A673 (cell line): Measurements from ENCODE around the gene GATAD2A. TPM values are rescaled to one million over a fixed set of nuclear protein-coding genes. Genes with fewer than 3 reads are reported as not detected.

ENCODE experiments used
- BruUV-seq: library from RNA; stranded (reverse); fragments of 400-500 nt; replicated peaks from 2 replicates; lab custom pipeline; 2021; lab: Mats Ljungman, UMichigan
- CTCF ChIA-PET: fragments of 300-600 bp; sonication (Branson Sonifier 250); formaldehyde crosslinking; loops from one replicate; lab custom pipeline; 2022; ENCODE audit warnings: antibody characterized with exemption; lab: Charles Lee
- POLR2A ChIA-PET: fragments of 300-600 bp; sonication (Branson Sonifier 250); formaldehyde crosslinking; loops from one replicate; lab custom pipeline; 2022; ENCODE audit warnings: antibody characterized with exemption; ENCODE audit not compliant: low non-redundant PET; lab: Charles Lee
- DNase-seq: peaks from one replicate; pipeline ENCODE4 v3.0.0-alpha.2; 2015; ENCODE audit warnings: low spot score
- H3K27ac ChIP-seq: fragments of 200-600 bp; sonication (generic); 2 replicates; pipeline ENCODE4 v1.5.1; 2016; ENCODE audit warnings: mixed run types, low read depth, mild to moderate bottlenecking, mixed read lengths, antibody characterized with exemption, low read length; ENCODE audit not compliant: poor library complexity, severe bottlenecking
- H3K27me3 ChIP-seq: fragments of 200-600 bp; sonication (generic); replicated peaks from 2 replicates; pipeline ENCODE4 v1.6.1; 2017; ENCODE audit warnings: mixed run types, low read depth, mild to moderate bottlenecking, mixed read lengths, antibody characterized with exemption, low read length; ENCODE audit not compliant: insufficient read depth, poor library complexity
- H3K36me3 ChIP-seq: fragments of 200-600 bp; sonication (generic); 2 replicates; pipeline ENCODE4 v1.6.1; 2016; ENCODE audit warnings: mixed run types, mild to moderate bottlenecking, mixed read lengths, antibody characterized with exemption, low read length; ENCODE audit not compliant: insufficient read depth, poor library complexity, severe bottlenecking
- H3K4me1 ChIP-seq: fragments of 200-600 bp; sonication (generic); 2 replicates; pipeline ENCODE4 v1.6.1; 2017; ENCODE audit warnings: mixed run types, mild to moderate bottlenecking, mixed read lengths, antibody characterized with exemption, low read length; ENCODE audit not compliant: insufficient read depth, poor library complexity, severe bottlenecking
- H3K4me3 ChIP-seq: fragments of 200-600 bp; sonication (generic); 2 replicates; pipeline ENCODE4 v1.5.1; 2016; ENCODE audit warnings: low read depth, mixed run types, mild to moderate bottlenecking, mixed read lengths, low read length; ENCODE audit not compliant: poor library complexity, severe bottlenecking
- H3K9me3 ChIP-seq: fragments of 200-600 bp; sonication (generic); 2 replicates; pipeline ENCODE4 v1.6.1; 2016; ENCODE audit warnings: mixed run types, low read depth, mild to moderate bottlenecking, mixed read lengths, antibody characterized with exemption, low read length; ENCODE audit not compliant: poor library complexity, severe bottlenecking
- CTCF ChIP-seq: fragments of 300-800, 200-600 bp; sonication (generic); conservative IDR thresholded peaks from 2 replicates; pipeline ENCODE4 v1.5.1; 2017; ENCODE audit warnings: low read depth, mild to moderate bottlenecking, antibody characterized with exemption, low read length, moderate library complexity, mixed read lengths
- EZH2 ChIP-seq: fragments of 200-600 bp; sonication (generic); IDR thresholded peaks from 2 replicates; pipeline ENCODE4 v1.6.1; 2017; ENCODE audit warnings: borderline replicate concordance, low read depth, mild to moderate bottlenecking, mixed read lengths, antibody characterized with exemption, low read length; ENCODE audit not compliant: poor library complexity, severe bottlenecking
- intact Hi-C: fragments of 100-400 bp; cut with micrococcal nuclease; formaldehyde crosslinking; loops from one replicate; pipeline ENCODE4 v1.10.0; 2022; ENCODE audit not compliant: unreplicated experiment
- total RNA-seq: library from RNA; stranded (reverse); gene quantifications from 2 replicates; pipeline ENCODE4 v1.2.3, GENCODE V29; 2021

The GATAD2A gene
- total RNA-seq, 1 experiment from 2014 or later = 218 TPM

DNA sequence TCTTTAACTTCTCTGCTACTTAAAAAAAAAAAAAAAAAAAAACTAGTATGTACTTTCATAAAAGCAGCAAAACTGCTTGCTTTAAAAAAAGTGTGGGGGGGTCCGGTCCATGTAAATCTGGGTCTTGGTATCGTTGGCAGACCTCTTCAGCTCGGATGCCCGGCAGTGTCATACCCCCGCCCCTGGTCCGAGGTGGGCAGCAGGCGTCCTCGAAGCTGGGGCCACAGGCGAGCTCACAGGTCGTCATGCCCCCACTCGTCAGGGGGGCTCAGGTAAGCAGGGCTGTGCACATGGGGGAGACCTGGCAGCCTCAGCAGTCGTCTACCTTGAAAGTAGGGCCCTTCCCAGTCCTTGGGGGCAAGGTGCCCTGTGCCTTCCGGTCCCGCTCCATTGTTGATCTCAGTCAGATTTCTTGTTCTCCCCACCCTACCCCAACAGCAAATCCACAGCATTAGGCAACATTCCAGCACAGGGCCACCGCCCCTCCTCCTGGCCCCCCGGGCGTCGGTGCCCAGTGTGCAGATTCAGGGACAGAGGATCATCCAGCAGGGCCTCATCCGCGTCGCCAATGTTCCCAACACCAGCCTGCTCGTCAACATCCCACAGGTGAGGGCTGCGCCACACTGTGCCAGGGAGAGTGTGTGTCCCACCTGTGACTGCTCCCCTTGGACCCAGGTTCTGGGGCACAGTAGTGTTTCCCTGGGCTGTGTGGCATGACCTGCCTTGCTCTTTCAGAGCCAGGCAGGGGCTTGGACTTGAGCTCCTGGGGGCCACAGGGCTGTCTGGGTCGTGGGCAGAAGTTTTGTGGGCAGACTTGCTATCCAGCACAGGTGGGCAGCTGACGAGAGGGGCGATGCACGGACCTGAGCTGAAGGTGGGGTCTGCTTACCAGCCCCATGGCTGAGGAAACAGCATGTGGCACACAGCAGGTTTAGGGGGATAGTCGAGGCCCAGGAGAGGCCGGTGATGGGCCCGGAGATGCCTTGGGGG is 90.4 kb downstream of the GATAD2A start:
- Histone ChIP-seq H3K4me1 (peaks cover 14% of the 10 kb centered on the region), H3K27me3 (no peaks in the 10 kb centered on the region), H3K27ac (no peak overlapping the region), H3K9me3 (no peaks in the 10 kb centered on the region), H3K36me3 (peaks cover 70% of the 10 kb centered on the region), H3K4me3 (no peak overlapping the region)
- intact Hi-C loops = no loop called here
- no TSS peak for BruUV-seq
- TF ChIP-seq CTCF = no peak
- no peak for TF ChIP-seq EZH2
- POLR2A ChIA-PET = no interaction called here
- DNase-seq = no peak
- CTCF ChIA-PET = no interaction called here

DNA sequence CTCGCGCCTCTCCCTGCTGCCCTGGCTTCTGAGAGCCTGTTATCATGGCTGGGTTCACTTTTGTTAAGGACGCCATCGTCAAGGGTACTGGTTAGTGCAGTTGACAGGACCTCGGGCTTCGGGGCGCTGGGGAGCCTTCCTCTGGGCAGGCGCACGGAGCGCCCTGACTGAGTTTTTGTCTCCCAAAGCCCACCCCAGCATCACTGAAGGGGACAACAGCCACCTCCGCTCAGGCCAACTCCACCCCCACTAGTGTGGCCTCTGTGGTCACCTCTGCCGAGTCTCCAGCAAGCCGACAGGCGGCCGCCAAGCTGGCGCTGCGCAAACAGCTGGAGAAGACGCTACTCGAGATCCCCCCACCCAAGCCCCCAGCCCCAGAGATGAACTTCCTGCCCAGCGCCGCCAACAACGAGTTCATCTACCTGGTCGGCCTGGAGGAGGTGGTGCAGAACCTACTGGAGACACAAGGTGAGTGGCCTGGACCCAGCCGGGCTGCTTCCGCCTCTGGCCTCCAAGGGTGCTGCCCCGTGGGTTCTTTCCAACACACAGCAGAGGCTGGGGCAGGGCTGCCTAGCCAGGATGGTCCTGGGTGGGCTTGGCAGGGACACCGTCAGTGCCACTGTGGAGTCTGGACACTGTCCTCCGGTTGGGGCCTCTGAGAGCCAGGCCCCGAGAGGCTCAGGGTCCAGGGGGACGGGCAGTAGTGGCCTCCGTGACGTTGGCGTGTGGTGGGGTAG is 92.9 kb downstream of the GATAD2A start:
- peaks cover 78% of the 10 kb centered on the region for H3K36me3 ChIP-seq
- no peak overlapping the region for H3K4me3 ChIP-seq
- ChIA-PET POLR2A (no interaction called here), CTCF (no interaction called here)
- no peaks in the 10 kb centered on the region for H3K27me3 ChIP-seq
- no peak overlapping the region for H3K27ac ChIP-seq
- BruUV-seq = no TSS peak
- TF ChIP-seq EZH2 = no peak
- TF ChIP-seq CTCF = no peak
- no peak for DNase-seq
- intact Hi-C loops = no loop called here
- peaks cover 10% of the 10 kb centered on the region for H3K4me1 ChIP-seq
- no peaks in the 10 kb centered on the region for H3K9me3 ChIP-seq

GRCh38 chr19:19499272-19499995 is 94.0 kb downstream of the GATAD2A start:
- H3K4me3 ChIP-seq = no peak overlapping the region
- no peaks in the 10 kb centered on the region for H3K4me1 ChIP-seq
- TF ChIP-seq CTCF (no peak), EZH2 (no peak)
- no peak overlapping the region for H3K27ac ChIP-seq
- peaks cover 85% of the 10 kb centered on the region for H3K36me3 ChIP-seq
- CTCF ChIA-PET = no interaction called here
- no peak for DNase-seq
- no TSS peak for BruUV-seq
- POLR2A ChIA-PET = no interaction called here
- no peaks in the 10 kb centered on the region for H3K9me3 ChIP-seq
- no peaks in the 10 kb centered on the region for H3K27me3 ChIP-seq
- intact Hi-C loops = no loop called here
